Peyer's patch (tissue), 4 donors: Measurements from ENCODE around the gene SPRR1A.

Experiments
- CTCF ChIP-seq, 6 experiments: fragments of 450-650 bp in 4 of 6; fragments of 200-600 bp in 2 of 6; sonication (generic) in 1 of 6; IDR thresholded peaks; one replicate each; pipeline ENCODE4 v1.5.1; 2017 to 2019; ENCODE audit warnings: antibody characterized with exemption in 6 of 6, mild to moderate bottlenecking in 3 of 6, moderate library complexity in 1 of 6
- POLR2A ChIP-seq, 2 donors: fragments of 450-650 bp; IDR thresholded peaks; one replicate each; pipeline ENCODE4 v1.5.1; 2017; ENCODE audit warnings: antibody characterized with exemption in 2 of 2, mild to moderate bottlenecking in 2 of 2, moderate library complexity in 2 of 2

- TF ChIP-seq CTCF (IDR thresholded peaks at IDR 0.05) (no peak), POLR2A (IDR thresholded peaks at IDR 0.05) (no peak)
Measured at GRCh38 chr1:153028766-153029165, 44.9 kb downstream of the SPRR1A start.
